NCI-H82 (cell line): ENCODE data around the gene PLEKHG5.
"Not testable (repeated sequence)": the region's sequence is repeated elsewhere in the genome, so short reads cannot be mapped to it uniquely, and the experiment has no call there.

Experiments
- DNase-seq: peaks from one replicate; lab custom pipeline; 2025; lab: John Stamatoyannopoulos, UW

The PLEKHG5 gene

DNA sequence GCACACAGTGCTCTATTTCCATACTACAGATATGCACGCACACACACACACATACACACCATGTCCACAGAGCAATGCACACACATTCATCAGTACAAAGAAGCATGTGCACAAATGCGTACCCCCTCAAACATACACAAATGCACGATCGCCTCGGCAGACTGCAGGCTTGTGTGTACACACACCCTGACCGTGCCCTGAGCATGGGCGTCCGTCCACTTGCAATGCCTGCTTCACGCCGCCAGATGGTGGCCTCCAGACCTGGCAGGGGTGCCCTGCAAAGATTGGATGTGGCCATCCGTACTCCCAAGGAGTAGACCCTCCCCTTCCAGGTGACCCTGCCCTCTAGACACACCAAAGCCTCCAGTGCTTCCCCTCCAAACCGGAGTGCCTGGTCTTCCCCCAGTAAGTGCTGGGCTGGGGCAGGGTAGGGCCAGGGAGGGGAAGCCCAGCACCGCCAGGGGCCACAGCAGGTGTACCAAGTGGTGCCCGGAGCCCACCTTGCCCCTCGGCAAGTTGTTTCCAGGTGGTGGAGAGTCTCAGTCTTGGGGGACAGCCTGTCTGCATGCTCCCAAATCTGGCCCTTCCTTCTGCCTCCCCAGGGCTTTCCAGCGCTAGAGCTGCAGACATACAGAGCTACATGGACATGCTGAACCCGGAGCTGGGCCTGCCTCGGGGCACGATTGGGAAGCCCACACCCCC, 46.3 kb downstream of the PLEKHG5 start:
- peak; percentile 69 for DNase-seq

DNA sequence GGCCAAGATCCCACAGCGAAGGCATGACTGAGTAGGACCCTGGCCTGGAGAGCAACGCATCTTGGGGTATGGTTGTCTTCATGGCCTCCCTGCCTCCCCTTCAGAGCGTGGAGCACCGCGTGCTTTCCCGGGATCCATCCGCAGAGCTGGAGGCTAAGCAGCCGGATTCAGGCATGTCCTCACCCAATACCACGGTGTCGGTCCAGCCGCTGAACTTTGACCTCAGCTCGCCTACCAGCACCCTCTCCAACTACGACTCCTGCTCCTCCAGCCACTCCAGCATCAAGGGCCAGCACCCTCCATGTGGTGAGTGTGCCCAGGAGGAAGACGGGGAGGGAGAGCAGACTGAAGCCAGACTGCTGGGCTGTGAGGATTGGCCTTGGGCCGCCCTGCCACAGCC, 47.1 kb downstream of the PLEKHG5 start:
- no peak for DNase-seq

- no peak for DNase-seq
Observed at GRCh38 chr1:6443339-6444115, 47.9 kb downstream of the PLEKHG5 start.

GRCh38 chr1:6441586-6441985, 49.9 kb downstream of the PLEKHG5 start:
- DNase-seq: no peak

GRCh38 chr1:6440198-6441126, 51.0 kb downstream of the PLEKHG5 start:
- DNase-seq: peak; percentile 88

- DNase-seq: peak; percentile 87
Observed at GRCh38 chr1:6438047-6438525, 53.4 kb downstream of the PLEKHG5 start.

DNA sequence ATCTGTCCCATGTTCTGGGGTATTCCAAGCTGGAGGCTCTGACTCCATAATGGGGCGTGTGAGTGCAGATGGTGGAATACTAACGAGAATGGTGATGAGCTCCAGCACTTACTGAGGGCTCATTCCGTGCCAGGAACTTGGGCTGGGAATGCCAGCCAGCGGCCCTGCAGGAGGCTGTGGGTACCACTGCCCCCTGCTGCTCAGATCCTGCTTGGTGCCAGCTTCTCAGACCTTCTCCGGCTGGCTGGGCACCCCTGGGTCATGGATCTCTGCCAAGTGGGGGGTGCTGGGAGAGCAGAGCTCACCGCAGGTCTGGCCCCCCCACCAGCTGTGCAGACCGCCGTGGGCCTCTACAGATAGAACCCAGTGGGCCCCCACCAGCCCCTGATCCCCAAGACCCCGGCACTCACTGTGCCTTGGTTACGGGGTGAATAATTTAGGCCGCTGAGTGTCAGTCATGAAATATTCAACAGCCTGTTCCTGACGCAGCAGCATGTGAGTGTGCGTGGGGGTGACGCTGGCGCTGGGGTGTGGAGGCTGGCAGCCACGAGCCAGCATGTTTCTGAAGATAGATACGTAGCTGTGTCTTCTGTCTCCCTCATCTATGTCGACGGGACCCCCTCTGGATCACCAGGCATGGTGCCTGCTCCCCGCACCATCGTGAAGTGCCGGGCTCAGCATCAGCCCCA, 54.3 kb downstream of the PLEKHG5 start:
- peak; percentile 28 for DNase-seq

DNA sequence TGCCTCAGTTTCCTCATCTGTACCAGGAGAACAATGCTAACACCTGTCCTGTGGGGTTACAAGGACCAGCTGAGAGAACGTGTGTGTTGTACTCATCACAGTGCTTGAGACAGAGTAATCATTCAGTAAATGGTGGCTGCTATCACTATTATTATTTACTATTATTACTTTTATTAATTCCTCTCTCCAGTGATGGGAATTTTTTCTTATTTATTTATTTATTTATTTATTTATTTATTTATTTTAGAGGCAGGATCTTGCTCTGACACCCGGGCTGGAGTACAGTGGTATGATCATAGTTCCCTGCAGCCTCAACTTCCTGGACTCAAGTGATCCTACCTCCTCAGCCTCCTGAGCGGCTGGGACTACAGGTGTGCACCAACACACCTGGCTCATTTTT, 55.2 kb downstream of the PLEKHG5 start:
- not testable (repeated sequence) for DNase-seq

DNA sequence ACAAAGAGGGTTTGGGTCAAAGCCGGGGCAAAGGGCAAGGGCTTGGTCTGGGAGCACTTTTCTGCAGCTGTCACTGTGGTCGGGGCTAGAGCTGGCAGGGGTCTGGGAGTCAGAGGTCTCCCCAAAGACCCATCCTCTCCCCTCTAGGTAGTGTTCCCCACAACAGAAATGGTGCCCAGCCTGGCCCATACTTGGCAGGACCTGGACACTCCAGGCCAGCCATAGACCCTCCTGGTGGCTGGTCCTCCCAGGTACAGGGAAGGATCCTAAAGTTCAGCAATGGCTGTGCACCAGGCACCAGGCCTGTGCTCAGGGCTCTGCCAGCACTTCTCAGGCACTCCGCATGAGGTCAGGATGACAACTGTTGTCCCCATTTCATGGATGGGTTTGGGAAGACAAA, 55.9 kb downstream of the PLEKHG5 start:
- no peak for DNase-seq

DNA sequence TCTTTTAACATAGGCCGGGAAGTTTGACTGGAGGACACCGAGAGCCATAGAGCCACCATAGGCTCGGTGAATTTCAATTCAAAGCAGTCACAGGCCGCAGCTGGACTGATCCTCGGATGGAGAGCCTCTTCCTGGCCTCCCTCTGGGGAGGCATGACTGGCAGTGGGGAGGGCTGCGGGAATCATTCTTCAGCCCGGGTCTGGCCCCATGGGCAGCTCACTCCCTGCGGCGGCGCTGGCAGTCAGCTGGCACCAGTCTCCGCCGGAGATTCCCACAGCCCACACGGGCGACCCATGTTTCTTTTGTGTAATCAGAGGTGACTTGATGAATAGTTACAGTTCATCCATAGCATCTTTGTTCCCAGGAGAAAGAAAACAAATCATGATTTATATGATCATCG, 56.3 kb downstream of the PLEKHG5 start:
- DNase-seq: no peak

GRCh38 chr1:6434186-6434585, 57.3 kb downstream of the PLEKHG5 start:
- DNase-seq: peak; percentile 46

- DNase-seq: not testable (repeated sequence)
Observed at GRCh38 chr1:6431645-6432579, 59.6 kb downstream of the PLEKHG5 start.

- DNase-seq: not testable (repeated sequence)
Observed at GRCh38 chr1:6429660-6430411, 61.6 kb downstream of the PLEKHG5 start.

DNA sequence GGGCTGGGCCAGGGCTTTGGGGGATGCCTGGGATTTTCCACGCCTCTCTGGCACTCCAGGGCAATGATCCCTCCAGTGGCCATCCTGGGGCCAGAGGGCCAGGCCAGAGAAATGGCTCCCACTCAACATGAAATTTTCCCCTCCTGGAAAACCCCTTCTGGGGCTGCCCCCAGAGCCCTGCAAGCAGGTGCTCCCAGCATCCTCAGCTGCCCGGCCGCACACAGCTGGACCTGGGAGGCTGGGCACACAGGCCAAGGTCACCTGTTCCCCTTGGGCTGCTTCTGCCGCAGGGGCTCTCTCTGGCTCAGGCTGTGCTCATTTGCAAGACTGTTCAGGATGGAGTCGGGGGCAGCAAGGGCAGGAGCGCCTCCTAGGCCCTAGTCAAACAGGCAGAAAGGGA, 63.0 kb downstream of the PLEKHG5 start:
- DNase-seq: not testable (repeated sequence)

- no peak for DNase-seq
Observed at GRCh38 chr1:6427441-6428390, 63.8 kb downstream of the PLEKHG5 start.

GRCh38 chr1:6426972-6427350, 64.5 kb downstream of the PLEKHG5 start:
- DNase-seq: no peak

- no peak for DNase-seq
Observed at GRCh38 chr1:6426277-6426971, 65.0 kb downstream of the PLEKHG5 start.

- DNase-seq: no peak
Observed at GRCh38 chr1:6425658-6426057, 65.8 kb downstream of the PLEKHG5 start.
